Esophagus squamous epithelium (tissue), 4 donors: Measurements from ENCODE around the gene SYT9.

ENCODE experiments used
- CTCF ChIP-seq, 6 experiments: fragments of 450-650 bp in 4 of 6; fragments of 200-600 bp in 2 of 6; sonication (generic) in 2 of 6; IDR thresholded peaks; one replicate each; pipeline ENCODE4 v1.5.1; 2016 to 2019; ENCODE audit warnings: antibody characterized with exemption in 6 of 6, mild to moderate bottlenecking in 4 of 6, moderate library complexity in 4 of 6
- POLR2A ChIP-seq, 4 donors: fragments of 450-650 bp; IDR thresholded peaks; one replicate each; pipeline ENCODE4 v1.6.1; 2017; ENCODE audit warnings: antibody characterized with exemption in 4 of 4, mild to moderate bottlenecking in 4 of 4, moderate library complexity in 3 of 4

GRCh38 chr11:7351228-7351627 lies 99.5 kb downstream of the SYT9 start:
- no peak for TF ChIP-seq CTCF (IDR thresholded peaks at IDR 0.05)
- TF ChIP-seq POLR2A (IDR thresholded peaks at IDR 0.05), result no peak
